CD14-positive monocyte (primary cell): ENCODE results near the gene MARCHF5. TPM values are rescaled to one million over a fixed set of nuclear protein-coding genes. Genes with fewer than 3 reads are reported as not detected.

ENCODE experiments used
- DNase-seq, 3 donors: peaks; one replicate each; pipeline ENCODE4 v3.0.0-alpha.2; 2011 to 2022
- H2AFZ ChIP-seq: 2 replicates; pipeline ENCODE4 v1.6.0; 2012; ENCODE audit warnings: mild to moderate bottlenecking, low read depth, low read length, inconsistent platforms; ENCODE audit not compliant: insufficient read depth, poor library complexity, severe bottlenecking
- H3K27ac ChIP-seq, 2 donors: 1 replicate in 1 of 2; 2 replicates in 1 of 2; pipeline ENCODE4 v1.5.1; 2012 to 2013; ENCODE audit warnings: low read length in 2 of 2, control low read depth in 1 of 2, inconsistent platforms in 1 of 2, low read depth in 1 of 2, mild to moderate bottlenecking in 1 of 2
- H3K27me3 ChIP-seq, 2 donors: one replicate each; pipeline versions ENCODE4 v1.6.0 to v1.6.1; 2011 to 2013; ENCODE audit warnings: low read length in 2 of 2; ENCODE audit not compliant: control insufficient read depth in 2 of 2, insufficient read depth in 2 of 2
- H3K36me3 ChIP-seq, 2 donors: replicated peaks in 1 of 2; 1 replicate in 1 of 2; 2 replicates in 1 of 2; pipeline versions ENCODE4 v1.5.1 to v1.6.1; 2012 to 2013; ENCODE audit warnings: low read length in 2 of 2, control low read depth in 1 of 2, inconsistent platforms in 1 of 2, mild to moderate bottlenecking in 1 of 2; ENCODE audit not compliant: insufficient read depth in 2 of 2, control insufficient read depth in 1 of 2
- H3K4me1 ChIP-seq, 2 donors: 1 replicate in 1 of 2; 2 replicates in 1 of 2; pipeline versions ENCODE4 v1.5.1 to v1.6.1; 2012 to 2013; ENCODE audit warnings: low read length in 2 of 2, control low read depth in 1 of 2, inconsistent platforms in 1 of 2, mild to moderate bottlenecking in 1 of 2, moderate library complexity in 1 of 2; ENCODE audit not compliant: insufficient read depth in 2 of 2, control insufficient read depth in 1 of 2
- H3K4me2 ChIP-seq: replicated peaks from 2 replicates; pipeline ENCODE3; 2012; ENCODE audit warnings: low read length, moderate library complexity, mild to moderate bottlenecking; ENCODE audit not compliant: poor library complexity, severe bottlenecking; ENCODE audit errors: extremely low read depth
- H3K4me3 ChIP-seq, 3 experiments: fragments of 200-600 bp in 1 of 3; sonication (generic) in 1 of 3; replicated peaks in 1 of 3; 1 replicate in 2 of 3; 2 replicates in 1 of 3; pipeline ENCODE4 v1.5.1; 2011 to 2013; ENCODE audit warnings: low read length in 3 of 3, mild to moderate bottlenecking in 3 of 3, control low read depth in 2 of 3, low read depth in 2 of 3, inconsistent platforms in 1 of 3, moderate library complexity in 1 of 3
- H3K79me2 ChIP-seq: 2 replicates; pipeline ENCODE4 v1.6.0; 2012; ENCODE audit warnings: mild to moderate bottlenecking, control low read depth, inconsistent platforms, low read length, moderate library complexity; ENCODE audit not compliant: insufficient read depth
- H3K9ac ChIP-seq: 2 replicates; pipeline ENCODE4 v1.6.0; 2017; ENCODE audit warnings: low read length, mild to moderate bottlenecking; ENCODE audit not compliant: insufficient read depth, poor library complexity, severe bottlenecking
- H3K9me3 ChIP-seq, 2 donors: replicated peaks in 1 of 2; 1 replicate in 1 of 2; 2 replicates in 1 of 2; pipeline versions ENCODE4 v1.5.1 to v1.6.1; 2012 to 2013; ENCODE audit warnings: low read length in 2 of 2, control low read depth in 1 of 2; ENCODE audit not compliant: control insufficient read depth in 1 of 2, insufficient read depth in 1 of 2
- H4K20me1 ChIP-seq: 2 replicates; pipeline ENCODE4 v1.6.0; 2012; ENCODE audit warnings: mild to moderate bottlenecking, low read length, control low read depth, moderate library complexity; ENCODE audit not compliant: insufficient read depth
- H3K27ac Mint-ChIP-seq, 7 donors: one replicate each; pipeline ENCODE4 v1.8.0; 2020; ENCODE audit warnings: mild to moderate bottlenecking in 7 of 7, mixed read lengths in 7 of 7, moderate library complexity in 6 of 7, inconsistent platforms in 2 of 7
- H3K27me3 Mint-ChIP-seq, 3 donors: one replicate each; pipeline ENCODE4 v1.8.0; 2021 to 2022; ENCODE audit warnings: low read depth in 3 of 3, mild to moderate bottlenecking in 3 of 3, mixed read lengths in 3 of 3, moderate library complexity in 3 of 3, inconsistent platforms in 1 of 3
- H3K36me3 Mint-ChIP-seq, 2 donors: one replicate each; pipeline ENCODE4 v1.8.0; 2020; ENCODE audit warnings: mixed read lengths in 2 of 2, inconsistent platforms in 1 of 2, mild to moderate bottlenecking in 1 of 2
- H3K4me1 Mint-ChIP-seq: one replicate; pipeline ENCODE4 v1.8.0; 2020; ENCODE audit warnings: mild to moderate bottlenecking, mixed read lengths
- H3K4me3 Mint-ChIP-seq, 2 donors: one replicate each; pipeline ENCODE4 v1.8.0; 2020; ENCODE audit warnings: mild to moderate bottlenecking in 2 of 2, mixed read lengths in 2 of 2, moderate library complexity in 1 of 2
- H3K9me3 Mint-ChIP-seq, 7 donors: one replicate each; pipeline ENCODE4 v1.8.0; 2020 to 2022; ENCODE audit warnings: mixed read lengths in 7 of 7, mild to moderate bottlenecking in 6 of 7, moderate library complexity in 6 of 7, inconsistent platforms in 2 of 7
- WGBS: methylation state at CpG from one replicate; pipeline ENCODE4 v1.1.5; 2013; ENCODE audit warnings: missing lambda C conversion rate; ENCODE audit not compliant: insufficient coverage; 5-methylcytosine and 5-hydroxymethylcytosine counted together
- intact Hi-C, 2 donors: fragments of 100-400 bp; cut with micrococcal nuclease; formaldehyde crosslinking; loops; one replicate each; pipeline versions ENCODE4 v1.15.0 to v1.15.1; 2023
- polyA plus RNA-seq, 3 donors: library from polyadenylated mRNA; depleted of rRNA in 1 of 3; unstranded in 2 of 3; stranded (reverse) in 1 of 3; fragments of 300-500 nt in 2 of 3; fragments of >200 nt in 1 of 3; fragmentation: Illumina TruSeq in 2 of 3; gene quantifications; 1 replicate in 2 of 3; 2 replicates in 1 of 3; pipeline ENCODE4 v1.2.3, GENCODE V29; 2012 to 2021
- TF ChIP-seq, protein P1 (sequence below): fragments of 200-600 bp; IDR thresholded peaks from one replicate; pipeline ENCODE4 v1.8.0; 2022; ENCODE audit warnings: antibody characterized with exemption, mild to moderate bottlenecking

Gene MARCHF5
- polyA plus RNA-seq, 3 donors = 15.8 to 30.6 (median 29.6) TPM

DNA sequence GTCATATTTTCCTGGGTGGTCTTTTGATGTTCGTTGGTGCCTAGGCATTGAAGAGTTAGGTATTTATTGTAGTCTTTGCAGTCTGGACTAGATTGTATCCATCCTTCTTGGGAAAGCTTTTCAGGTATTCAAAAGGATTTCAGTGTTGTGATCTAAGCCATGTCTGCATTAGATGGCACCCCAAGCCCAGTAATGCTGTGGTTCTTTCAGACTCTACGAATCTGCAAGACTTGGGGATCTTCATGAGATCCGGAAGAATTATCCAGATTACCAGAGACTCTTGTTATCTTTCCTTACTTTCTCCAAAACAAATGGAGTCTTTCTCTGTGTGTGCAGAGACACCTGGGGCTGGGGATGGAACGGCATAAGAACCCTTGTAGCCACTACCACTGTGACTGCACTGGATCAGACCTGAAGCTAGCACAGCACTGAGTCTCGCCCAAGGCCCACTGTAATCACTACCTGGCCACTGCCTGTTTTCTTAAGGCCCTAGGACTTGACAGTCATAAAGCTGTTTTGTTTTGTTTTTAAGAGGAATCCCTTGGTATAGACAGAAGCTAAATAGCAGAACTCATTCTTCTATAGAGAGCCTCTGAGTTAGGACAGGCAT is 75.5 kb downstream of the MARCHF5 start:
- 87% methylated on average over 5 of the region's 5 CpGs for WGBS
- H3K9me3 Mint-ChIP-seq = peaks cover 0 to 4% (median 2%) of the 10 kb centered on the region in 7 donors
- H3K4me3 ChIP-seq = no peak overlapping the region
- no peak overlapping the region for H3K9ac ChIP-seq
- H3K27ac ChIP-seq = no peak overlapping the region
- TF ChIP-seq, protein P1, sequence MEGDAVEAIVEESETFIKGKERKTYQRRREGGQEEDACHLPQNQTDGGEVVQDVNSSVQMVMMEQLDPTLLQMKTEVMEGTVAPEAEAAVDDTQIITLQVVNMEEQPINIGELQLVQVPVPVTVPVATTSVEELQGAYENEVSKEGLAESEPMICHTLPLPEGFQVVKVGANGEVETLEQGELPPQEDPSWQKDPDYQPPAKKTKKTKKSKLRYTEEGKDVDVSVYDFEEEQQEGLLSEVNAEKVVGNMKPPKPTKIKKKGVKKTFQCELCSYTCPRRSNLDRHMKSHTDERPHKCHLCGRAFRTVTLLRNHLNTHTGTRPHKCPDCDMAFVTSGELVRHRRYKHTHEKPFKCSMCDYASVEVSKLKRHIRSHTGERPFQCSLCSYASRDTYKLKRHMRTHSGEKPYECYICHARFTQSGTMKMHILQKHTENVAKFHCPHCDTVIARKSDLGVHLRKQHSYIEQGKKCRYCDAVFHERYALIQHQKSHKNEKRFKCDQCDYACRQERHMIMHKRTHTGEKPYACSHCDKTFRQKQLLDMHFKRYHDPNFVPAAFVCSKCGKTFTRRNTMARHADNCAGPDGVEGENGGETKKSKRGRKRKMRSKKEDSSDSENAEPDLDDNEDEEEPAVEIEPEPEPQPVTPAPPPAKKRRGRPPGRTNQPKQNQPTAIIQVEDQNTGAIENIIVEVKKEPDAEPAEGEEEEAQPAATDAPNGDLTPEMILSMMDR = no peak
- no peak overlapping the region for H2AFZ ChIP-seq
- no peaks in the 10 kb centered on the region for H3K9me3 ChIP-seq
- H3K4me3 Mint-ChIP-seq = no peak overlapping the region
- no peaks in the 10 kb centered on the region for H3K36me3 ChIP-seq
- H3K4me1 Mint-ChIP-seq = no peaks in the 10 kb centered on the region
- no peaks in the 10 kb centered on the region for H3K36me3 Mint-ChIP-seq
- H3K79me2 ChIP-seq = no peaks in the 10 kb centered on the region
- DNase-seq = no peak
- H3K27ac Mint-ChIP-seq = peak overlapping the region in 1 of 7 donors; percentile 13
- no peaks in the 10 kb centered on the region for H4K20me1 ChIP-seq
- no peaks in the 10 kb centered on the region for H3K27me3 ChIP-seq
- intact Hi-C loops = no loop called here
- no peak overlapping the region for H3K4me2 ChIP-seq
- H3K27me3 Mint-ChIP-seq = peaks cover 4 to 8% (median 4%) of the 10 kb centered on the region in 3 donors
- no peaks in the 10 kb centered on the region for H3K4me1 ChIP-seq

DNA sequence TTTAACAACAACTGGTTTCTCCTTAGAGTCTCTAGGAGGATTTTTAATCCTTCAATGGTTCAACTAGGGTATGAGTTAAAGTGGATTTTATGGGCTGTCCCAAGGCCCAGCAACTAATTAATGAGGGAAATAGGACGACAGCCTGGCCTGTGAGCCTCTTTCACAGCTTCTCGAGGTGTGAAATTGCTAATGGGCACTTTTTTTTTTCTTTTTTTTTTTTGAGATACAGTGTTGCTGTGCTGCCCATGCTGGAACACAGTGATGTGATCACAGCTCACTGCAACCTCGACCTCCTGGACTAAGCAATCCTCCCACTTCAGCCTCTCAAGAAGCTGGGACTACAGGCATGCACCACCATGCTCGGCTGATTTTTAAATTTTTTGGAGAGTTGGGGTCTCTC is 87.0 kb downstream of the MARCHF5 start:
- Histone ChIP-seq H3K27me3 (no peaks in the 10 kb centered on the region), H3K4me3 (no peak overlapping the region), H3K9ac (no peak overlapping the region), H3K79me2 (no peaks in the 10 kb centered on the region), H3K4me2 (no peak overlapping the region), H3K27ac (no peak overlapping the region), H3K9me3 (no peaks in the 10 kb centered on the region), H3K36me3 (no peaks in the 10 kb centered on the region), H2AFZ (no peak overlapping the region), H3K4me1 (no peaks in the 10 kb centered on the region), H4K20me1 (no peaks in the 10 kb centered on the region)
- no peaks in the 10 kb centered on the region for H3K4me1 Mint-ChIP-seq
- peaks cover 0 to 2% (median 0%) of the 10 kb centered on the region in 7 donors for H3K9me3 Mint-ChIP-seq
- H3K27me3 Mint-ChIP-seq = peaks cover 2 to 6% (median 5%) of the 10 kb centered on the region in 3 donors
- H3K27ac Mint-ChIP-seq = no peak overlapping the region
- no peak for DNase-seq
- TF ChIP-seq, protein P1 = no peak
- H3K4me3 Mint-ChIP-seq = no peak overlapping the region
- no peaks in the 10 kb centered on the region for H3K36me3 Mint-ChIP-seq
- WGBS = no CpG with 5 or more reads among the region's 4 CpGs
- intact Hi-C loops = no loop called here
